WTC11 (cell line): Measurements from ENCODE around the gene NTRK2. TPM values are rescaled to one million over a fixed set of nuclear protein-coding genes. Genes with fewer than 3 reads are reported as not detected.

Source experiments
- ATAC-seq: fragments of 200-7000 bp; cut with Tn5 transposase; 2 replicates; pipeline ENCODE4 v1.10.0; 2021; ENCODE audit warnings: mild to moderate bottlenecking, moderate library complexity
- CTCF ChIA-PET: fragments of 300-600 bp; sonication (Branson Sonifier 250); formaldehyde crosslinking; loops from one replicate; lab custom pipeline; 2021; ENCODE audit warnings: antibody characterized with exemption; lab: Charles Lee
- POLR2A ChIA-PET: fragments of 350-600 bp; sonication (Branson Sonifier 250); formaldehyde crosslinking; loops from one replicate; lab custom pipeline; 2021; ENCODE audit warnings: antibody characterized with exemption; lab: Charles Lee
- DNase-seq: peaks from one replicate; pipeline ENCODE4 v3.0.0; 2021; ENCODE audit warnings: low spot score
- H3K27ac Mint-ChIP-seq: 2 replicates; pipeline ENCODE4 v1.8.0; 2021; ENCODE audit warnings: mixed read lengths
- H3K27me3 Mint-ChIP-seq: 2 replicates; pipeline ENCODE4 v1.8.0; 2021; ENCODE audit warnings: low read depth, mild to moderate bottlenecking, moderate library complexity, mixed read lengths
- H3K36me3 Mint-ChIP-seq: 2 replicates; pipeline ENCODE4 v1.8.0; 2021; ENCODE audit warnings: mixed read lengths
- H3K4me1 Mint-ChIP-seq: 2 replicates; pipeline ENCODE4 v1.8.0; 2022; ENCODE audit warnings: mixed read lengths
- H3K4me3 Mint-ChIP-seq: 2 replicates; pipeline ENCODE4 v1.8.0; 2021; ENCODE audit warnings: mild to moderate bottlenecking, moderate library complexity, mixed read lengths
- H3K9me3 Mint-ChIP-seq: 2 replicates; pipeline ENCODE4 v1.8.0; 2021; ENCODE audit warnings: mixed read lengths
- AFF4 ChIP-seq: sonication (generic); formaldehyde crosslinking; IDR thresholded peaks from 2 replicates; pipeline ENCODE4 v1.8.1; 2023; ENCODE audit warnings: mild to moderate bottlenecking, missing genetic modification reagents, borderline replicate concordance
- ATF3 ChIP-seq: sonication (generic); formaldehyde crosslinking; conservative IDR thresholded peaks from 2 replicates; pipeline ENCODE4 v1.8.1; 2022; ENCODE audit warnings: mild to moderate bottlenecking, missing genetic modification reagents
- CBFB ChIP-seq: sonication (generic); formaldehyde crosslinking; IDR thresholded peaks from 2 replicates; pipeline ENCODE4 v1.8.1; 2022; ENCODE audit warnings: mild to moderate bottlenecking, low read depth, missing genetic modification reagents
- CREM ChIP-seq: sonication (generic); formaldehyde crosslinking; IDR thresholded peaks from 2 replicates; pipeline ENCODE4 v1.8.1; 2022; ENCODE audit warnings: mild to moderate bottlenecking, missing genetic modification reagents, moderate library complexity
- ELF4 ChIP-seq: sonication (generic); formaldehyde crosslinking; IDR thresholded peaks from 2 replicates; pipeline ENCODE4 v1.8.1; 2022; ENCODE audit warnings: low read depth, mild to moderate bottlenecking, moderate library complexity, missing genetic modification reagents
- ESRRA ChIP-seq: sonication (generic); formaldehyde crosslinking; IDR thresholded peaks from 2 replicates; pipeline ENCODE4 v1.8.1; 2022; ENCODE audit warnings: mild to moderate bottlenecking, missing genetic modification reagents, borderline replicate concordance
- ETV6 ChIP-seq: sonication (generic); formaldehyde crosslinking; IDR thresholded peaks from 2 replicates; pipeline ENCODE4 v1.8.1; 2022; ENCODE audit warnings: mild to moderate bottlenecking, missing genetic modification reagents
- GRHL2 ChIP-seq: fragments of 250-450 bp; sonication (Bioruptor Pico); IDR thresholded peaks from 2 replicates; pipeline ENCODE4 v1.8.0; 2022; ENCODE audit warnings: mild to moderate bottlenecking, moderate library complexity; ENCODE audit not compliant: insufficient replicate concordance, severe bottlenecking
- HMGA2 ChIP-seq: fragments of 250-450 bp; sonication (Bioruptor Pico); IDR thresholded peaks from 2 replicates; pipeline ENCODE4 v1.4.0; 2021; ENCODE audit warnings: mild to moderate bottlenecking, moderate library complexity
- HMGXB4 ChIP-seq: sonication (generic); formaldehyde crosslinking; IDR thresholded peaks from 2 replicates; pipeline ENCODE4 v1.8.1; 2023; ENCODE audit warnings: mild to moderate bottlenecking, moderate library complexity, missing genetic modification reagents
- IRF2 ChIP-seq: sonication (generic); formaldehyde crosslinking; IDR thresholded peaks from 2 replicates; pipeline ENCODE4 v1.8.0; 2022; ENCODE audit warnings: low read depth, missing genetic modification reagents, borderline replicate concordance
- KAT7 ChIP-seq: sonication (generic); formaldehyde crosslinking; IDR thresholded peaks from 2 replicates; pipeline ENCODE4 v1.8.1; 2023; ENCODE audit warnings: missing genetic modification reagents, mild to moderate bottlenecking, borderline replicate concordance
- NFYB ChIP-seq: sonication (generic); formaldehyde crosslinking; conservative IDR thresholded peaks from 2 replicates; pipeline ENCODE4 v1.8.0; 2022; ENCODE audit warnings: low read depth, missing genetic modification reagents
- NR3C1 ChIP-seq: sonication (generic); formaldehyde crosslinking; conservative IDR thresholded peaks from 2 replicates; pipeline ENCODE4 v1.8.1; 2023; ENCODE audit warnings: low read depth, mild to moderate bottlenecking, missing genetic modification reagents
- OVOL2 ChIP-seq: fragments of 250-450 bp; sonication (Bioruptor Pico); IDR thresholded peaks from 2 replicates; pipeline ENCODE4 v1.9.0; 2021; ENCODE audit warnings: mild to moderate bottlenecking, borderline replicate concordance
- PRDM15 ChIP-seq: sonication (generic); formaldehyde crosslinking; IDR thresholded peaks from 2 replicates; pipeline ENCODE4 v1.8.0; 2022; ENCODE audit warnings: missing genetic modification reagents
- RORB ChIP-seq: fragments of 250-450 bp; sonication (Bioruptor Pico); IDR thresholded peaks from 2 replicates; pipeline ENCODE4 v1.9.0; 2021; ENCODE audit warnings: mild to moderate bottlenecking
- TEAD4 ChIP-seq: sonication (generic); formaldehyde crosslinking; IDR thresholded peaks from 2 replicates; pipeline ENCODE4 v1.8.0; 2022; ENCODE audit warnings: mild to moderate bottlenecking, missing genetic modification reagents
- TP53 ChIP-seq: sonication (generic); formaldehyde crosslinking; IDR thresholded peaks from 2 replicates; pipeline ENCODE4 v1.8.1; 2023; ENCODE audit warnings: mild to moderate bottlenecking, missing genetic modification reagents
- ZNF219 ChIP-seq: sonication (generic); formaldehyde crosslinking; IDR thresholded peaks from 2 replicates; pipeline ENCODE4 v1.8.0; 2023; ENCODE audit warnings: missing genetic modification reagents, mild to moderate bottlenecking, borderline replicate concordance
- ZNF512 ChIP-seq: sonication (generic); formaldehyde crosslinking; IDR thresholded peaks from 2 replicates; pipeline ENCODE4 v1.8.1; 2022; ENCODE audit warnings: missing genetic modification reagents, borderline replicate concordance
- ZNF532 ChIP-seq: fragments of 250-450 bp; sonication (Bioruptor Pico); IDR thresholded peaks from 2 replicates; pipeline ENCODE4 v1.9.0; 2021; ENCODE audit warnings: mild to moderate bottlenecking, borderline replicate concordance
- total RNA-seq: library from RNA; stranded (reverse); gene quantifications from 3 replicates; pipeline ENCODE4 v1.2.3, GENCODE V29; 2021

The NTRK2 gene
- total RNA-seq, 1 experiment from 2014 or later, result 0.02 TPM

- POLR2A ChIA-PET, result interaction anchor here (0.6 kb wide), 1 partner anchor 126 kb away, joined by 3 read pairs; no protein-coding TSS in a partner anchor
- Mint-ChIP-seq H3K4me3 (no peak overlapping the region), H3K27me3 (no peaks in the 10 kb centered on the region), H3K4me1 (peaks cover 5% of the 10 kb centered on the region), H3K36me3 (no peaks in the 10 kb centered on the region), H3K27ac (no peak overlapping the region), H3K9me3 (no peaks in the 10 kb centered on the region)
- TF ChIP-seq CBFB, result no peak
- no peak for TF ChIP-seq ESRRA (CRISPR knock-in tag)
- TF ChIP-seq CREM, result no peak
- no peak for TF ChIP-seq ZNF532
- TF ChIP-seq TP53 (CRISPR knock-in tag), result no peak
- no peak for TF ChIP-seq IRF2 (CRISPR knock-in tag)
- no peak for TF ChIP-seq PRDM15 (CRISPR knock-in tag)
- TF ChIP-seq ZNF219, result no peak
- no peak for TF ChIP-seq TEAD4 (CRISPR knock-in tag)
- no peak for TF ChIP-seq NFYB
- TF ChIP-seq RORB, result no peak
- no peak for TF ChIP-seq ZNF512
- no peak for TF ChIP-seq GRHL2 (CRISPR knock-in tag)
- no peak for TF ChIP-seq ETV6 (CRISPR knock-in tag)
- CTCF ChIA-PET, result no interaction called here
- no peak for DNase-seq
- ATAC-seq, result no peak
Observed at GRCh38 chr9:84900421-84900820, 230.9 kb downstream of the NTRK2 start.

GRCh38 chr9:84903963-84904362 lies 234.4 kb downstream of the NTRK2 start:
- no peak overlapping the region for H3K4me3 Mint-ChIP-seq
- H3K27me3 Mint-ChIP-seq, result no peaks in the 10 kb centered on the region
- no peak for ATAC-seq
- H3K27ac Mint-ChIP-seq, result no peak overlapping the region
- DNase-seq, result no peak
- CTCF ChIA-PET, result no interaction called here
- POLR2A ChIA-PET, result no interaction called here
- H3K4me1 Mint-ChIP-seq, result no peaks in the 10 kb centered on the region
- no peaks in the 10 kb centered on the region for H3K36me3 Mint-ChIP-seq
- no peaks in the 10 kb centered on the region for H3K9me3 Mint-ChIP-seq
- TF ChIP-seq KAT7 (CRISPR knock-in tag) (no peak), HMGXB4 (CRISPR knock-in tag) (no peak), AFF4 (CRISPR knock-in tag) (no peak), ELF4 (CRISPR knock-in tag) (no peak), HMGA2 (CRISPR knock-in tag) (no peak), ESRRA (CRISPR knock-in tag) (no peak), NR3C1 (CRISPR knock-in tag) (no peak), OVOL2 (CRISPR knock-in tag) (no peak), ATF3 (CRISPR knock-in tag) (no peak)
